D721Med (cell line): ENCODE results near the gene PLPPR5.

Experiments used
- DNase-seq: peaks from one replicate; pipeline ENCODE4 v3.0.0; 2011; ENCODE audit warnings: low spot score; ENCODE audit not compliant: insufficient read length
- FAIRE-seq: peaks from 2 replicates; lab custom pipeline; 2011; peaks lifted over from hg19 to GRCh38; lab: Jason Lieb, UNC
- TF ChIP-seq, protein P1 (sequence below): IDR thresholded peaks from 2 replicates; pipeline ENCODE4 v1.5.1; 2012; ENCODE audit warnings: mild to moderate bottlenecking, control low read depth; ENCODE audit not compliant: insufficient read depth; ENCODE audit errors: missing control alignments

Gene PLPPR5

DNA sequence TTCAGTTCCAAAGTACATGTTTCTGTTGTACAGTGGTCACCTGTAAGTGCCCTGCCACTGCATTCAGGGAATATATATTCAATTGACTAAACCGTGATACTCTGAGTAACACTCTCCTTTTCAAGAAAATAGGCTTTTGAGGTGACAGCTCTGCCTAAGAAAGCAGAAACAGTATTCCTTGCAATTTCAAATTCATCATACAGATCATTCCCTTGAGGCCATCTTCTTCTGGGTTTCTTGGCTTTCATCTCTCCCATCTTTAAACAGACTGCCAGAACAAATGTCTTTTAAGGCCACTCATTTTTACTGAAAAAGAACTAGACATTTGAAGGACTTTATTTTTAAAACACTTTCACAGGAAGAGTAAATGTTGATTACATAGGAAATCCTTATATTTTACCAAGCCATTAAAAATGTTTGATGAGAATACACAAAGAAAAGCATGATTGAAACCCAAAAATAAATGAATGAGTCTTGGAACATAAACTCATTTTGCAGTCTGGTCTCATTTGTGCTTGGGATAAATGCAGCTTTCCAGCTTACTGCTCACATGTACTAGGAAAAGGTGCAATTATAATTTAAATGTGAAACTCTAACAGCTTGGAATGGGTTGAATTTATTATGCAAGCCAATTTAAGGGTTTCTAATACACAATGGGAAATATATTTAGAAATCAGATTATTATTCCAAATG, 34.7 kb downstream of the PLPPR5 start:
- TF ChIP-seq, protein P1, sequence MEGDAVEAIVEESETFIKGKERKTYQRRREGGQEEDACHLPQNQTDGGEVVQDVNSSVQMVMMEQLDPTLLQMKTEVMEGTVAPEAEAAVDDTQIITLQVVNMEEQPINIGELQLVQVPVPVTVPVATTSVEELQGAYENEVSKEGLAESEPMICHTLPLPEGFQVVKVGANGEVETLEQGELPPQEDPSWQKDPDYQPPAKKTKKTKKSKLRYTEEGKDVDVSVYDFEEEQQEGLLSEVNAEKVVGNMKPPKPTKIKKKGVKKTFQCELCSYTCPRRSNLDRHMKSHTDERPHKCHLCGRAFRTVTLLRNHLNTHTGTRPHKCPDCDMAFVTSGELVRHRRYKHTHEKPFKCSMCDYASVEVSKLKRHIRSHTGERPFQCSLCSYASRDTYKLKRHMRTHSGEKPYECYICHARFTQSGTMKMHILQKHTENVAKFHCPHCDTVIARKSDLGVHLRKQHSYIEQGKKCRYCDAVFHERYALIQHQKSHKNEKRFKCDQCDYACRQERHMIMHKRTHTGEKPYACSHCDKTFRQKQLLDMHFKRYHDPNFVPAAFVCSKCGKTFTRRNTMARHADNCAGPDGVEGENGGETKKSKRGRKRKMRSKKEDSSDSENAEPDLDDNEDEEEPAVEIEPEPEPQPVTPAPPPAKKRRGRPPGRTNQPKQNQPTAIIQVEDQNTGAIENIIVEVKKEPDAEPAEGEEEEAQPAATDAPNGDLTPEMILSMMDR, result no peak
- FAIRE-seq, result no peak
- no peak for DNase-seq

DNA sequence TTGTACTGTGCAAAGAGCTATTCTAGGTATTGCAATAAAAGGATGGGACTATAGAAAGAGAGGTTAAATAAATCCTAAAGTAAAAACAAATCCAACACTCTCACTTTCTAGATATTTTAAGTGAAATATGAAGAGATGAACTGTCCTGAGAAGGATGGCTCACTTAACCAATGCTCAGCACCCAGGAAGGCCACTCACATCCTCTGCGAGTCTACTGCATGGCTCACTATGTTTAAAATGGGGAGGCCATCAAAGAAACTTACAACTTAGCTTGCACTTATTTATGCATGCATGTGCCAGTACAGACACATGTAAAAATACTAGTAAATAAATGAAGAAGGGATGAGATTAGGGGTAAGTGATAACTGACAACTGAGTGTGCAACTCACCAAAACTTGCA, 37.5 kb downstream of the PLPPR5 start:
- TF ChIP-seq, protein P1, result no peak
- DNase-seq, result no peak
- no peak for FAIRE-seq

DNA sequence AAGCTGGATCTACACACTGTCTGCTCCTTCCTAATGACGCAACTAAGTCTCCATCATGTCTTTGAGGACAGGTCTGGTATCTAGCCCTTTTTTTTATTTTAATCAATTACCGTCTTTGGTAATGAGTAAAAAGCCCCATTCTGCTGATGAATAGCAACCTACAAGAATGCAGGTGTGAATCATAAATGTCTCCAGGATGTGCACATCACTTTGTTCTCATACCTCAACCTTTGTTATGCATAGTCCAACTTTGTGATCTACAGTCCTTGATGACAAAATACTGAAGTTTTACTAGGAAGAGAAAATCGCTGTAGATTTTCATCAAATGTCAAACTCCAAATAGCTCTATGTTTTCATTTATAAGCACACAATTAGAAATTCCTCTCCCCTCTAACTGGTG, 39.3 kb downstream of the PLPPR5 start:
- no peak for DNase-seq
- TF ChIP-seq, protein P1, result no peak
- FAIRE-seq, result peak; percentile 53

DNA sequence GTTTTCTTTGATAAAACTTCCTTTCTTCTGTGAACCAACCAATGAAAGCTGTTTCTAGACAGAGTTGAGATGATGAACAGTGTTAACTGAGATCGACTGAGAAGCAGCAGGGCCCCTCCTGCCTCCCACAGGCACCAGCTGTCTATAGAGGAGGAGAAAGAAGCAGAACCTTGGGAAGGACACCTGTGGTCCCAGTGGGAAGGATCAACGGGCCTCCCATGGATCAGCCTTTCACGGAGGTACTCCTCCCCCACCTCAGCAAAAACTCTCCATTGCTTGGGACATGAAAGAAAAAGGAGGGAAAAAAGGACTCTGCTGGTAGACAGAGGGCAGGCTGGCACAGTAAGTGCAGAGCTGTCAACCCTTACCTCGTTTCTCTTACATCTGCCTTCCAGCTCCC, 40.5 kb downstream of the PLPPR5 start:
- FAIRE-seq, result no peak
- TF ChIP-seq, protein P1, result no peak
- DNase-seq, result no peak

DNA sequence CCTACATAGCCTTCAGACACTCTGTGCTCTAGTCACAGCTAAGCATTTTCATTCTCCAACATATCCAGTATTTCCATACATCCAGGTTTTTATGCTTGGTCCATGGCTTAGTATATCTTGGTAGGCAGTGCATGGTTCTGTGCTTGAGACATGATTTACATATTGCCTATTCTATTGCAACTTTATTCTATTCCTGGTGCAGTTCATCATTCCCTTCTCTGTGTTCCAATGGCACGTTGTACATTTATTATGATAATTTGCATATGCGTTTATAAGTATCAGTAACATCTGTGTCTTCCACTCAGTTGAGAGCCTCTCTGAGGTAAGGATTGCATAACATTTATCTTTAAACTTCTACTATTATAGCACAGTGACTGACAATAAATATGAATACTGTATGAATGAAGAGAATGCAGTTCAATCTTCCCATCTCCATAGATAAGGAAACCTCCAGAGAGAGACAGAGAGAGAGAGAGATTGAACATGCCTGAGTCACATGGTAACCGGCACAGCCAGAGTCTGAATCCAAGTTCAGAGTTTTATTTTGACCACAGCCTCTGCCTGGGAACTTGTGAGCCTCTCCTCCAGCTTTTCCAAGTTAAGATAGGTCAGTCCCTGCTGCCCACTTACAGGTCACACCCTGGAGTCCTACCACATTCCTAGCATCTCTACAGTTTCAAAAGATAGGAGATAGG, 41.5 kb downstream of the PLPPR5 start:
- TF ChIP-seq, protein P1, result no peak
- FAIRE-seq (no peak), DNase-seq (no peak)

DNA sequence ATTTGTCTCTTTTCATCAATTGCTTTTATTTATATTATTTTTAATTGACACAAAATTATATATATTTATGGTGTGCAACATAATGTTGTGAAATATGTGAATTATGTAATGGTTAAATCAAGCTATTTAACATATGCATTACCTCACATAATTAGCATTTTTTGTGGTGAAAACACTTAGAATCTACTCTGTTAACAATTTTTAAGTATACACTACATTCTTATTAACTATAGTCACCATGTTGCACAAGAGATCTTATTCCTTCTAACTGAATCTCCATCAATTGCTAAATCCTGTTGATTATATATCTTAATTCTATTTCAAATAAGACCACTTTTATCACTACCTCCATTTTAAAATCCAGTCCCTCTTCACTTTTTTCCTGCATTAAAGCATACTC, 42.5 kb downstream of the PLPPR5 start:
- no peak for DNase-seq
- no peak for FAIRE-seq
- TF ChIP-seq, protein P1, result no peak

DNA sequence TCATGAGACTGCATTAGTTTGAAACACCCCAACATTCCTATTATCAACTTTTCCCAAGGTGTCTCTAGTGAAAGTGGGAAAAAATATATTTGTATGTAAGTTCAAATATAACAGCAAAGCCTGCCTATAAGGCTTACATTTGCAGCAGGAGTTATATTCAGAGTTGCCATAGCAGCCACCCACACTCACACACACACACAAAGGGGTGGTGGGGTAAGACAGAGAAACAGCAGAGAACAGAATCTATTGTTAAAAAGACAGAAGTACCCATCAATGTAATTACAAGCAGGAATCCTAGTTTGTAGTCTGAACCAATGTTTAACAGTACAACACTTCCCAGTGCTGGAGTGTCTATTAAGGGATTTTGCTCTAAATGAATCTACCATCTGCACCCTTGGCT, 55.0 kb downstream of the PLPPR5 start:
- FAIRE-seq, result peak; percentile 86
- no peak for DNase-seq
- TF ChIP-seq, protein P1, result no peak
